NT2/D1 (cell line): Measurements from ENCODE around the gene ZEB1.

Source experiments
- YY1 ChIP-seq: IDR thresholded peaks from 2 replicates; pipeline ENCODE4 v1.6.1; 2011; ENCODE audit not compliant: insufficient read length, insufficient read depth
- ZNF274 ChIP-seq: IDR thresholded peaks from 2 replicates; pipeline ENCODE4 v1.6.1; 2011; ENCODE audit warnings: mild to moderate bottlenecking, low read depth, low read length

DNA sequence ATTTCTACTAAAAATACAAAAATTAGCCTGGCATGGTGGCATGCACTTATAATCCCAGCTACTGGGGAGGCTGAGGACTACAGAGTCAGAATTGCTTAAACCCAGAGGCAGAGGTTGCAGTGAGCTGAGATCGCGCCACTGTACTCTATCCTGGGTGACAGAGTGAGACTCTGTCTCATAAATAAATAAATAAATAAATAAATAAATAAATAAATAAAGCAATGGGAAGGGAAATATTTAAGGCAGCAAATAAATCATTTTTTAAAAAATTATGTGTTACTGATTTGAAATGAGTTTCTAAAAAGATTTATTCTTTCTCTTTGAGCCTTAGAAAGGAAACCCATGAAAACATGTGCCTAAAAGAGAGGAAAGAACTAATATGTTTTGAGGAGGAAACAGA, 45.2 kb upstream of the ZEB1 start:
- TF ChIP-seq YY1 = no peak
- no peak for TF ChIP-seq ZNF274
